Bronchial epithelial cell (primary cell): ENCODE measurements around the gene VSIG10L. TPM values are rescaled to one million over a fixed set of nuclear protein-coding genes. Genes with fewer than 3 reads are reported as not detected.

Experiments used
- DNase-seq: peaks from one replicate; pipeline ENCODE4 v3.0.0-alpha.2; 2010; ENCODE audit warnings: low read depth
- FAIRE-seq: peaks from 2 replicates; lab custom pipeline; 2011; peaks lifted over from hg19 to GRCh38; lab: Jason Lieb, UNC
- H3K27me3 ChIP-seq: 2 replicates; pipeline ENCODE4 v1.5.1; 2011; ENCODE audit warnings: low read length; ENCODE audit not compliant: control insufficient read depth, insufficient read depth
- H3K36me3 ChIP-seq: 2 replicates; pipeline ENCODE4 v1.5.1; 2011; ENCODE audit warnings: low read length; ENCODE audit not compliant: control insufficient read depth, insufficient read depth
- H3K4me3 ChIP-seq: 2 replicates; pipeline ENCODE4 v1.5.1; 2011; ENCODE audit warnings: mild to moderate bottlenecking, low read depth, low read length, control low read depth
- total RNA-seq: library from RNA; depleted of rRNA; stranded (reverse); fragments of >200 nt; gene quantifications from 2 replicates; pipeline ENCODE4 v1.2.1, GENCODE V29; 2014
- TF ChIP-seq, protein P1 (sequence below): IDR thresholded peaks from 2 replicates; pipeline ENCODE4 v1.5.1; 2011; ENCODE audit warnings: mild to moderate bottlenecking, moderate library complexity, low read length, control low read depth, inconsistent platforms; ENCODE audit not compliant: insufficient read depth, severe bottlenecking

The VSIG10L gene
- total RNA-seq, 1 donor from 2014 or later: 0.53 TPM

- Histone ChIP-seq H3K4me3 (peak overlapping the region; percentile 58), H3K27me3 (no peaks in the 10 kb centered on the region), H3K36me3 (no peaks in the 10 kb centered on the region)
- TF ChIP-seq, protein P1, sequence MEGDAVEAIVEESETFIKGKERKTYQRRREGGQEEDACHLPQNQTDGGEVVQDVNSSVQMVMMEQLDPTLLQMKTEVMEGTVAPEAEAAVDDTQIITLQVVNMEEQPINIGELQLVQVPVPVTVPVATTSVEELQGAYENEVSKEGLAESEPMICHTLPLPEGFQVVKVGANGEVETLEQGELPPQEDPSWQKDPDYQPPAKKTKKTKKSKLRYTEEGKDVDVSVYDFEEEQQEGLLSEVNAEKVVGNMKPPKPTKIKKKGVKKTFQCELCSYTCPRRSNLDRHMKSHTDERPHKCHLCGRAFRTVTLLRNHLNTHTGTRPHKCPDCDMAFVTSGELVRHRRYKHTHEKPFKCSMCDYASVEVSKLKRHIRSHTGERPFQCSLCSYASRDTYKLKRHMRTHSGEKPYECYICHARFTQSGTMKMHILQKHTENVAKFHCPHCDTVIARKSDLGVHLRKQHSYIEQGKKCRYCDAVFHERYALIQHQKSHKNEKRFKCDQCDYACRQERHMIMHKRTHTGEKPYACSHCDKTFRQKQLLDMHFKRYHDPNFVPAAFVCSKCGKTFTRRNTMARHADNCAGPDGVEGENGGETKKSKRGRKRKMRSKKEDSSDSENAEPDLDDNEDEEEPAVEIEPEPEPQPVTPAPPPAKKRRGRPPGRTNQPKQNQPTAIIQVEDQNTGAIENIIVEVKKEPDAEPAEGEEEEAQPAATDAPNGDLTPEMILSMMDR: no peak
- no peak for DNase-seq
- FAIRE-seq: no peak
Observed at GRCh38 chr19:51367255-51367564, 25.3 kb upstream of the VSIG10L start.

- TF ChIP-seq, protein P1: no peak
- Histone ChIP-seq H3K27me3 (no peaks in the 10 kb centered on the region), H3K36me3 (no peaks in the 10 kb centered on the region), H3K4me3 (peak overlapping the region; percentile 58)
- FAIRE-seq (no peak), DNase-seq (peak; percentile 93)
Observed at GRCh38 chr19:51366389-51367254, 24.7 kb upstream of the VSIG10L start.

- TF ChIP-seq, protein P1: no peak
- H3K36me3 ChIP-seq: peaks cover 2% of the 10 kb centered on the region
- FAIRE-seq: no peak
- no peaks in the 10 kb centered on the region for H3K27me3 ChIP-seq
- H3K4me3 ChIP-seq: peak within 1 kb of the TSS; percentile 58
- DNase-seq: no peak
Observed at GRCh38 chr19:51365965-51366388, 24.0 kb upstream of the VSIG10L start, which contains the start of gene ETFB. ETFB (minus strand) TSS chr19:51366388; CDS start chr19:51366326, 62 bp downstream.

- DNase-seq: peak; percentile 18
- Histone ChIP-seq H3K27me3 (no peaks in the 10 kb centered on the region), H3K4me3 (peak overlapping the region; percentile 58), H3K36me3 (peaks cover 2% of the 10 kb centered on the region)
- FAIRE-seq: no peak
- TF ChIP-seq, protein P1: no peak
Observed at GRCh38 chr19:51365211-51365964, 23.4 kb upstream of the VSIG10L start.

DNA sequence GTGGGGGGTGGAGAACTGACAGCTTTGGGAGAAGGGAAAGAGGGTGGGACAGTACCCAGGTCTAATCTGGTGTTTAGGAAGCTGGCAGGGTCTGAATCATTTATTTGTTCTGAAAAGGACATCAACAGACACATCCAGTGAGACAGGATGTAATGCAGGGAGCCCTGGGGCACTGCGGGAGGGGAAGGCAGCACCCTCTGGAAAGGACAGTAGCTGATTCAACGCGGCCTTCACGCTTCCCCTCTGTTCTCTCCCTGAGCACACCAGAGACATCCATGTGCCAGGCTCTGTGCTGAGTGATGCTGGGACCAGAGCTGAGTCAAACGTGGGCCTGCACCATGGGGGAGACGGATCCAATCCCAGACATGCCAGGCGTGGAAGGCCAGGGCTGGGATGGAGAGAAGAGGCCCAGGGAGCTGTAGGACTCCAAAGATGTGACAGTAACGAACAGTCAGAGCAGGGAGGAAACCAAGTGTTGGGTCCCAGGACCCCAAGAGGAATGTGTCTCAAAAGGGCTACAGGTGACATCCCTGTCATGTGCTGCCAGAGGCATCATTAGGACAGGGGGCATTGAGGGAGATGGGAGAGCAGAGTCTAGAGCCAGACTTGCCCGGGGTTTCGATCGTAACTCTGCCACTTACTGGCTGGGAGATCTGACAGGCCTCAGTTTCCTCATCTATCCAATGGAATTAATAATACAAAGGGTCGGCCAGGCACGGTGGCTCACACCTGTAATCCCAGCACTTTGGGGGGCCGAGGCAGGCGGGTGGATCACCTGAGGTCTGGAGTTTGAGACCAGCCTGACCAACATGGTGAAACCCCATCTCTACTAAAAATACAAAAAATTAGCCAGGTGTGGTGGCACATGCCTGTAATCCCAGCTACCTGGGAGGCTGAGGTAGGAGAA, 22.5 kb upstream of the VSIG10L start:
- TF ChIP-seq, protein P1: no peak
- FAIRE-seq (no peak), DNase-seq (peak; percentile 59)
- H3K27me3 ChIP-seq: no peaks in the 10 kb centered on the region
- H3K36me3 ChIP-seq: peaks cover 2% of the 10 kb centered on the region
- no peak overlapping the region for H3K4me3 ChIP-seq
